Activated CD4-positive, alpha-beta T cell treated with anti-CD3 and anti-CD28 coated beads, Interleukin-10, Interleukin-2, amounts not matched to agents 100 ng/mL and 50 ng/mL, durations not matched to agents 16 hours and 8 hours (primary cell): ENCODE results near the gene GLT8D2.

Source experiments
- DNase-seq: peaks from one replicate; pipeline ENCODE4 v3.0.0-alpha.2; 2020

Gene GLT8D2

DNA sequence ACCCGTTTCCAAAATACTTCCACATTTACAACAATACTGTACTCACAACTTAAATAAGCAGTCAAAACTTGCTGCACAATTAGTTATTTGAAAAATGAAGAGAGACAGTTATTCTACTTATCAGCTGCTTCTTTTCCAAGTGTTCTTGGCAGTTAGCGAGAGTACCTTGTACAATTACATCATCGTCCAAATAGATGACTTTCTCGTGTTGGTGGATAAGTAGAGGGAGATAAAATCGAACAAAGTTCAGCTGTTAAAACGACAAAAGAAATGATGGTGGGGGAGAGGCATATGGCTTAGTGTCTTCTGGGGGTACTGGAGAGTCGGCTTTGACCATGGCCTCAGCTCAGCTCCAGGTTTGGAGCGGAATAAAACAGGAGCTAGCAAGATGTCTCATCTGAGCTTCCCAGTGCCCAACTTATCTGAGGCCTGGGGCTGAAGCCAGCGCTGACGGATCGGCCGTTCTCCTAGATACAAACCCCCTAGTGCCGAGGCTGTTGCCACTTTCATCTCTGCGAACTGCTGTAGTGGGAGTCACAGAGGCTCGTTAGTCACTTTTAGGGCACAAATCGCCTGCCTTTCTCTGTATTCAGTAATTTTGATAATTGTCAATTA, 52.6 kb downstream of the GLT8D2 start:
- DNase-seq, result no peak

DNA sequence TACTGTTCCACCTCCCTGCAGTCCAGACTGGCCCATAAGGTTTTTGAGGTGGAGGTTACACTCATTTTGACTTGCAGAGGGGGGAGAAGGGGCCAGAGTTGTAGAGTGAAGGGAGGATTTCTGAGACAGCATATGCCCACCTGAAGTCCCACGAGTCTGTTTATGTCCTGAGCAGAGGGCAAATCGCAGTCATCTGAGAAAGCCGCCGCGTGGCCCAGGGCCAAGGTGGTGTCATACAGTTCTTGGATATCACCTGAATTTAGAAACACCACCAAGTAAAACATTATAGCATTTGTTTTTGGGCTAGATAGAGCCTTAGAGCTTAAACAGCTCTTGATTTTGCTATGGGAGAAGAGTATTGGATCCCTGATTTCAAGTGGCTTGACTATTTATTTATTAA, 53.4 kb downstream of the GLT8D2 start:
- no peak for DNase-seq

DNA sequence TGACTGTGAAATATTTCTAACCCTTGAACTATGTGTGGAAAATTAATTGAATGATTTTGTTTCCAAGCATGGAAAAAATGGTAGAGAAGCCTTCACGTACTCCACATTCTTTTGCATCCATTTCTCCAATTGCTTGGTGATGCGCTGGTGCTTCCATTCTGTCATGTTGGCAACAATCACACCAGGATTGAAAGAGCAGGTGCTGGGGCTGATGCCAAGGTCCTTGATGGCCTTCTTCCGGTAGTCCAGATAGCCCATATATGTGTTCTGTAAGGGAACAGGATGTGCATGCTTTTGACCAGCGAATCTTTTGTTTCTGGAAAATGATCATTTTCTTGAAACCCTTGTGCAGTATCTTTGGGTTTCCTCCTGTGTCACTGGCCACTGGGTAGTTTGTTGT, 55.8 kb downstream of the GLT8D2 start:
- no peak for DNase-seq

DNA sequence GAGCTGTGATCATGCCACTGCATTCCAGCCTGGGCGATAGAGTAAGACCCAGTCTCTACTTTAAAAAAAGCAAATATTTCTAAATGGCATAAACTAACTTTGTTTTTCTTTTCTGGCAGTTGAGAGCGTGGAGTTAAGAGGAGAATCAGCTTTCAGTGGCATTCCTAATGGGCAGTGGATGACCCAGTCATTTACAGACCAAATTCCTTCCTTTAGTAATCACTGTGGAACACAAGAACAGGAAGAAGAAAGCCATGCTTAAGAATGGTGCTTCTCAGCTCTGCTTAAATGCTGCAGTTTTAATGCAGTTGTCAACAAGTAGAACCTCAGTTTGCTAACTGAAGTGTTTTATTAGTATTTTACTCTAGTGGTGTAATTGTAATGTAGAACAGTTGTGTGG, 63.2 kb downstream of the GLT8D2 start:
- DNase-seq, result no peak

DNA sequence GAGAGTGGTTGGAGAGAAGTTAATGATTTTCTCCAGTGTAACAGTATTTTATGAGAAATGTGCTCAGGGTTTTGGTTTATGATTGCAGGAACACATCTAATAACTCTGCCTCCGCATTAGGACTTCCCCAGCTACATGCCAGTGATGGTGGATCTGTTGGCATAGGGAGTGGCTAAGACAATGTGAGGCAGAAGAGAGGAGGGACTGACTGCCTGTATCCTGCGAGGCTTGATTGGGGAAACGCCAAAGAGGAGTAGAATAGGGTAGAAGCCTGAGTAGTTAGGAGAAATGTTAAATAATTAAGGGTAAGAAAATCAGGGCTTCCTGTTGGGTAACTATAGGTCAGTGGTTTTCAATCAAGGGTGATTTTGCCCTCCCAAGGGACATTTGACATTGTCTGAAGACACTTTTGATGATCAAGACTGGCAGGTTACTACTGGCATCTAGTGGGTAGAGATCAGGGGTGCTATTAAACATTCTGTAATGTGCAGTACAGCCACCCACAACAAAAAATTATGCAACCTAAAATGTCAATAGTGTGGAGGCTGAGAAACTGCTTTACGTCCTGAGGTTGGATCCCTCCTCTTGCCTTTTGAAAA, 71.5 kb downstream of the GLT8D2 start:
- no peak for DNase-seq

DNA sequence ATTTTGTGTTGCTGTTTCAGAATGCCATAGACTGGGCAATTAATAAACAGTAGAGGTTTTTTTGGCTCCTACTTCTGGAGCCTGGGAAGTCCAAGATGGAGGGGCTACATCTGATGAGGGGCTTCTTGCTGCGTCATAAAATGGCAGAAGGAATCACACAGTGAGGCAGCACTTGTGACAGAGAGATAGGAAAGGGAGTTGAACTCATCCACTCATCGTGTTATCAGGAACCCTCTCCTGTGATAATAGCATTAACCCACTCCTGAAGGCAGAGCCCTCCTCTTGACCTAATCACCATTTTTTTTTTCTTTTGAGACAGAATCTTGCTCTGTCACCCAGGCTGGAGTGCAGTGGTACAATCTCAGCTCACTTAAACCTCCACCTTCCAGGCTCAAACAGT, 74.6 kb downstream of the GLT8D2 start:
- DNase-seq, result no peak

DNA sequence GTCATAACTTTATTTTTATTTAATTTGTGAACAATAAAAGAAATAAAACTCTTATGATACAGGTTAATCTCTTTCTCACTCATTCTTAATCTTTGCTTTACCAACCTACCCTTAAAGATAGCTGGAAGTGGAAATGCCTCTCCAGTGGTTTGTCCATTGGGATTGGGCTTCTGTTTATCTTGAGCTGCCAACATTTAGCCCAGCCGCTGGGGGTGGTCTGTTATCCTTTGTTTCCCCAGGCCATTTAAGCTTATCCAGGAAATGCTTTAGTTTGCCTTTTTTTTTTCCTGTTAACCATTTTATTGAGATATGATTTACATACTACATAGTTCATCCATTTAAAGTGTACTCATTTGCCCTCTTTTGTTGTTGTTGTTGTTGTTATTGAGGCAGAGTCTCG, 76.1 kb downstream of the GLT8D2 start:
- no peak for DNase-seq

DNA sequence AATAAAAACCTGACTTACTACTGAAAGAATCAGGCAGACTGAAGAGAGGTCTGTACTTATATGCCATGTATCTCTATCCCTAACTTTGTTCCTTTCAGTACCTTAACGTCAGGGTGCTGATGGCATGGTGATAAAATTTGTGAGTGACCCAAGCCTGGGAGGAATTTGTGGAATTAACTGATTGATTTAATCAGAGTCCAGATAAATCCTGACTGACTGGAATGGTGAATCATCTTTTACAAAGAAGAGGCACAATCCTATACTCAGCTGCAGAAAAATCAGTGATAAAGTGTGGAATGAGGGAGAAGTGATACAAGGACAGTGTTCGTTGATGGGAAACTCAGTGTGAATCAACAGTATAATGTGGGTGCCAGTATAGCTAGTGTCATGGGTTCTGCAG, 80.6 kb downstream of the GLT8D2 start:
- DNase-seq, result no peak

DNA sequence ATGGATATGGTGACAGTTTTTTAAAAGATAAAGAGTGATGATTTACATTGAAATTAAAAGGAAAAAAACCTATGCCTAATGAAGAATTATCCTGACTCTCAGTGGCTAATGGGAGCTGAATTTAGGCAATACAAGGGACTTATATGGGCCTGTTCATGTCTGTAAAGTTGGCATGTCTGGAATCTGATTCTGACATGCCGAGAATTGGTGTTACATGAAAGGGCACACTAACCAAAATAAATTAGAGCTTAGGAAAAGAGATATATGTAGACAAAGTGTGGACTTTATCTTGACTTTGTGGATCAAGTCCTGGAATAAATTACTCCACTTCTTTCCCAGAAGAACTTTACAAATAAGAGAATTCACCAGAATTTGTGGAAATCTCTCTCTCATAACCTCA, 83.3 kb downstream of the GLT8D2 start:
- DNase-seq, result no peak

DNA sequence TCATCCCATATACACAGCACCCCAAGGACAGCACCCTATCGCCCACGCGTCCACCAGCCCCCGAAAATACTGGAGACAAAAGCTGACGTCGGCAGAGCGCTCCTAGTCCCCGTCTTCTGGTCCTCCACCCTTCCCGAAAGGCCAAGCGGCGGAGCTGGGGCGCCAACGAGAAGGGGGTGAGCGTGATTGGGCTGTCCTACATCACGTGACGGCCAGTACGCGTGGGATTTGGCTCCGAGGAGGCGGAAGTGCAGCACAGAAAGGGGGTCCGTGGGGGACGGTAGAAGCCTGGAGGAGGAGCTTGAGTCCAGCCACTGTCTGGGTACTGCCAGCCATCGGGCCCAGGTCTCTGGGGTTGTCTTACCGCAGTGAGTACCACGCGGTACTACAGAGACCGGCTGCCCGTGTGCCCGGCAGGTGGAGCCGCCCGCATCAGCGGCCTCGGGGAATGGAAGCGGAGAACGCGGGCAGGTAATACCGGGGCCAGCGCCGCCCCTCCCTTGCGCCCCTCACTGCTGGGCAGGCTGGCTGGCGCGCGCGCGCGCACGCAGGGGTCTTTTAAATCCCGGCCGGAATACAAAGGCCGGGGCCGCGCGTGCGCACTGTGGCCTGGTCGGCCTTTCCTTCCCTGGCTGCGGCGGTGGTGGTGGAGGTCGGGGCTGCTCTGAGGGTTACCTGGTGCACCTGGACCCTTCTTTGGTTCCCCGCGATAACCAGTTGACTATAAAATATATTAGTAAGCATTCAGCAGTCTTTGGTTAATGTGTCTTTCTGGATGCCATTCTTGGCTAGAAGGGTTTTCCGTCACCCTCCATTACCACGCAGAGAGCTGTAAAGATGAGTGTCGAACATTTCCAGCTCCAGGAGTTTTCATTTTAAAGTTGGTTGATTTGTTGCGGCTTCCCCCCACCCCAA, 84.1 kb downstream of the GLT8D2 start, which contains the start of gene TDG:
TSS of gene TDG (plus strand) at position 283 of the 915 bp plus-strand sequence. CDS start at position 449, 166 bp downstream.
- DNase-seq, result peak; percentile 99

DNA sequence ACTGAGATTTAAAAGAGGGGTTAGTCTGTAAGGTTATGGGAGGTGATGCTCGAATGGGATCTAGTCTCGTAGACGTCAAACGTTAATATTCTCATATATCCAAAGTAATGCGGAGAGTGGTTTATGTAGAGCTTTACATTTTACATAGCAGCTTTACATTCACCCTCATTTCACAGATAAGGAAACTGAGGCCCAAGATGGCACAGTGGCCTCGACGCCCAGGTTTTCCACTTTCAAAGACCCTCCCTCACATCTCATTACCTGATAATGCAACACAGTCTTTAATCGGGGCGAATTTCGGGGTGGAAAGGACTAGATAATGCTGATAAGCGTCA, 84.8 kb downstream of the GLT8D2 start:
- DNase-seq, result no peak

DNA sequence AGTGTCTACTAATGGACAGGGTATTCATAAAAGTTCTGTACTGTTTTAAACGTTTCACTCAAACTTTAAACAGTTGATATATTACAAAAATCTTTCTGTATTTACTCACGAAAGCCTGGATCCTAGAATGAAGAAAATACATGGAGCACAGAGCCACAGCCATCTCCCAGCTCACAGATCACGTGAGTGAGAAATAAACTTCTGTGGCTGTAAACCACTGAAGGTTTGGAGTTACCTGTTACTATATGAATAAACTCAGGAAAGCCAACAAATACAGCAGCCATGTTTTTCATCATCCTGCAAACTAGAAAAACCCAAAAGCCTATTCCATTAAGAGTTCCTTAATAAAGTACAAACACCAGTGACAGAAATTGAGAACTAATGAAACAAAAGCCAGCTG, 85.2 kb downstream of the GLT8D2 start:
- no peak for DNase-seq

DNA sequence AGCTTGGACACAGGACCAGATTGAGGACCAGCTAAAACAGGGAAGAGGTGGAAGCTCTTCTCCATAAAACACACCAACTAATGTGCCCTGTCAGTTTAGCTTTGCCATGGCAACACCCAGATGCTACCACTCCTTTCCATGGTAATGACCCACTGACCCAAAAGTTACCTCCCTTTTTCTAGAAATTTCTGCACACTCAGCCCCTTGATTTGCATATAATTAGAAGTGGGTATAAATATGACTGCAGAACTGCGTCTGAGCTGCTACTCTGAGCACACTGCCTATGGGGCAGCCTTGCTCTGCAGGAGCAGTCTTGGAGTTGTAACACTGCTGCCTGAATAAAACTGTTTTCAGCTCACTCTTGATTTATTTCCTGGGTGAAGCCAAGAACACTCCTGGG, 87.5 kb downstream of the GLT8D2 start:
- DNase-seq, result no peak

DNA sequence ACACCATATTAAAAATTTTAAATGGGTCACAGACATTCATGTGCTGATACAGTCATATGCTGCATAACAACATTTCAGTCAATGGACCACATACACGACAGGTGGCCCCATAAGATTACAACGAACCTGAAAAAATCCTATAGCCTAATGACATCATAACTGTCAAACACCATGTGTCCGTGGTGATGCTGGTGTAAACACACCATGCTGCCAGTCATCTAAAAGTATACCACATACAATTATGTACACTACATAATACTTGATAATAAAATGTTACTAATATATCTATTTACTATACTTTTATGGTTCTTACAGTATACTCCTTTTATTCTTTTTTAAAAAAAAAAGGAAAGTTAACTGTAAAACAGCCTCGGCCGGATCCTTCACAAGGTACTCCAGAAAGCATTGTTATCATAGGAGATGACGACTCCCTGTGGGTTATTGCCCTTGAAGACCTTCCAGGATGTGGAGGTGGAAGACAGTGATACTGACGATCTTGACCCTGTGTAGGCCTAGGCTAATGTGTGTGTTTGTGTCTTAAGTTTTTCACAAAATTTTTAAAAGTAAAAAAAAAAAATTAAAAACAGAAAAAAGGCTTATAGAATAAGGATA, 89.3 kb downstream of the GLT8D2 start:
- no peak for DNase-seq

DNA sequence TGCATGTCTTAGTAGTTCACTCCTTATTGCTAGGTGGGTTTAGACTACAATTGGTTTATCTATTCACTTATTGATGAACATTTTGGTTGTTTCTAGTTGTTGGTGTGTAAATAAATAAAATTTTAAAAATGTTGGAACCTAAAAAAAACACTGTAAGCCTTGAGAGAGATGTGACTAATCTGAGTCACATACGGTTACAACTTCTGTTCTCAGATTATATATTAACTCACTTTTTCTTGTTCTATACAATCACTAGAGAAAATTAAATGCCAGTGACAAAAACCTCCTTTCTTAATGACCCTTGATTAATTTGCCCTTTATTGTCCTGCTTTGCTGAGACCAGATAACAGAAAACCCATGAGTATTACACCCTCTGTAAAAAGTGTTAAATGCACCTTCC, 91.4 kb downstream of the GLT8D2 start:
- DNase-seq, result no peak

DNA sequence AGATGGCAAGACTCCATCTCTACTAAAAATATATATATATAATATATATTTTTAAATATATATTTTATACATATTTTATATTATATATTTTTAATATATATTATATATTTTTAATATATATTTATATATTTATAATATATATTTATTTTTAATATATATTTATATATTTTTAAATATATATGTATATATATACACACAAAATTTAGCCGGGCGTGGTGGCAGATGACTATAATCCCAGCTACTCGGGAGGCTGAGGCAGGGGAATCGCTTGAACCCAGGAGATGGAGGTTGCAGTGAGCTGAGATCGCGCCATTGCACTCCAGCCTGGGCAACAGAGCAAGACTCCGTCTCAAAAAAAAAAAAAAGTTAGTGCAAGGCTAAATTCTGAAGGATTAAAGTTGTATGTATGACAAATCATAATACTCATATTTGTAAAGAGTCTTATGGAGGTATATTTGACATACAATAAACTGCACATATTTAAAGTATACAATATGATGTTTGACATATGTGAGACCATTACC, 92.1 kb downstream of the GLT8D2 start:
- no peak for DNase-seq

DNA sequence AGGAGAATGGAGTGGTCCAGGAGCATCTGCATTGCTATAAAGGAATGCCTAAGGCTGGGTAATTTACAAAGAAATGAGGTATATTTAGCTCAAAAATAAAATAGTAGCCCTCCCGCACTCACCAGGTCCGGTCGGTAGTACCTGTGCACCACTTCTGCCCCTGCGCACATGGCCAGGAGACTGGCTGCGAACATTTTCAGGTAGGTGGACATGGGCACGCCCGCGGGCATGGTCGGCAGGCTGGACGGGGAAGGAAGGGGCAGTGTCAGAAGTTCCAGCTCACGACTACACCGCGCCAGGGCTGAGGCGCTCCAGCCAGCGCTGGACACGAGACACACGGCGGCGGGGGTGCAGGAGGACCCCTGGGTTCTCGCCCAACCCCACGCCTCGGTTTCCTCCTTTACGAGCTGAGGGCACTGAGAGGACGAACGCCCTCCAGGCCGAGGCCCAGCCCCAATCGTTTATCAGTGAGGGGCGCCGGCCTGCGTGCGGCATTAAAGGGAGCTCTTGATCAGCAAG, 93.4 kb downstream of the GLT8D2 start:
- peak; percentile 24 for DNase-seq

DNA sequence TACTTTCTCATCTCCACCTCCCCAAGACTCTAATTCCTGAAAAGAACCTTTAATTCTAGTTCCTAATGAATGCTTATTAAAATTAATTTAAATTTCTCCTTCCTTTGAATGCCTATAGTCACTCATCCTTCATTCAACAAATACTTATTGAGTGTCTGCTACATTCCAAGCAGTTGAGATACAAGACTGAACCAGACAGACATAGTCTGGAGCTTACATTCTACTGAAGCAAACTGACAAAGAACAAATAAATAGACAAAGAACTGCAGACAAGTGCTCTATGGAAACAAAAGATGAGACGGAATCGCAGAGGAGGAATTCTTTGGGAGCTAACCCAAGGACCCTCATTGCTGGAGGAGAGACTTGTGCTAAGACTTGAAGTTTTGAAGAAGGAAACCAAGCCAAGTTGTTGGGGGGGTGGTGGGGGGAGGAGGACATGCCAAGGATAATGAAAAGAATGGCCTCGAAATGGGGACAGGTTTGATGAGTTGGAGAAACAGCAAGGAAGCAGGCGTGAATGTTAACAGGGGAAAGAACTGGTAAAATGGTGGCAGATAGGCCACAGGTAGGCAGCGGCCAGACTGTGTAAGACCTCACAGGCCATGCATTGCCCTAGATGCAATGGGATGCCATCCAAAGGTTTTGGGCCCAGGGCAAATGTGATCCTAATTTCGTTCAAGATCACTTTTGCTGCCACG, 94.0 kb downstream of the GLT8D2 start:
- DNase-seq, result no peak

DNA sequence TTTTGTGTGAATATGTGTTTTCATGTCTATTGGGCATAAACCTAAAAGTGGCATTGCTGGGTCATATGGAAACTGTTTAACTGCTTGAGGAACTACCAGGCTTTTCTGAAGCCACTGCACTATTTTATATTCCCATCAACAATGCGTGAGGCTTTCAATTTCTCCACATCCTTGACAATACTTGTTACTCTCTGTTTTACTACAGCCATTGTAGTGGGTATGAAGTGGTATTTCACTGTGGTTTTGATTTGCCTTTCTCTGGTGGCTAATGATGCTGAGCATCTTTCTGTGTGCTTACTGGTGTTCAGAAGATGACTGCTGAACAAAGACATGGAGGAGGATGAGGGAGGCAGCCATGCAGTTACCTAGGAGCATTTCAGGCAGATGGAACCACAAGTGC, 97.5 kb downstream of the GLT8D2 start:
- DNase-seq, result peak; percentile 79

DNA sequence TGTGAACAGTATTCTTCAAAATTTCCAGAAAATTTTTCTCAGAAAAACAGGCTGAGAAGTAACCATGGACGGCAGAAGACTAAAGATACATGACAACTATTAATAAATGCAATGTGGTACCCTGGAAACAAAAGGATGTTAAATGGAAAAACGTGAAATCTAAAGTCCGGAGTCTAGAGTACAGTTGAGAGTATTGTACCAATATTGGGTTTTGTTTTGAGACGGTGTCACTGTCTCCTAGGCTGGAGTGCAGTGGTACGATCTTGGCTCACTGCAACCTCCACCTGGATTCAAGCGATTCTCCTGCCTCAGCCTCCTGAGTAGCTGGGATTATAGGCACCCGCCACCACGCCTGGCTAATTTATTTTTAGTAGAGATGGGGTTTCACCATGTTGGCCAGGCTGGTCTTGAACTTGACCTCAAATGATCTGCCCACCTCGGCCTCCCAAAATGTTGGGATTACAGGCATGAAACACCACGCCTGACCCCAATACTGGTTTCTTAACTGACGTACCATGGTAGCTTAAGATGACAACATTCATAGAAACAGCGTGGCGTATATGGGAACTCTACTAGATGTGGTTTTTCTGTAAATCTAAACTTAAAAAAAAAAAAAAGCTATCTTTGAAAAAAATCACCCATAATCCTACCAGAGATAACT, 101.1 kb downstream of the GLT8D2 start:
- DNase-seq, result no peak

DNA sequence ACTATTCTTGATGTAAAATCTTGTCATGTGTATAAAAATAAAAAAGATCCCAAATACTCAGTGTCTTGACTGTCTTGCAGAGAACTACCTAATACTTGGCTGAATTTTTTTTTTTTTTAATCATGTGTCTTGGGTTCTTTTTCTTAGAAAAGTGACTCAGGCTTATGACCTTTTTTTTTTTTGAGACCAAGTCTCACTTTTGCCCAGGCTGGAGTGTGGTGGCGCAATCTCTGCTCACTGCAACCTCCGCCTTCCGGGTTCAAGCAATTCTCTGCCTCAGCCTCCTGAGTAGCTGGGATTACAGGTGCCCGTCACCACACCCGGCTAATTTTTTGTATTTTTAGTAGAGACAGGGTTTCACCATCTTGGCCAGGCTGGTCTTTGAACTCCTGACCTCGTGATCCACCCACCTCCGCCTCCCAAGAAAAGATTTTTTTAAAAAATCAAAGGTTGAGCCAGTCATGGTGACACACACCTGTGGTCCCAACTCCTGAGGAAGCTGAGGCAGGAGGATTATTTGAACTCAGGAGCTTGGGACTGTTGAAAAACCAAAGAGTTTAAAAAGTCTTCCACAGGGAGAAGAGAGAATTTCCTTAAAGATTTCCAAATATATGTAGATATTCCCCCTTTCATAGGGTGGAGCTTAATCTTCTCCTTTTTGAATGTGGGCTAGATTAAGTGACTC, 102.0 kb downstream of the GLT8D2 start:
- DNase-seq, result no peak
